NCI-H82 treated with DMSO at 0.1 percent for 48 hours (cell line): ENCODE data around the gene PNPLA8.
"Not testable (repeated sequence)": the region's sequence is repeated elsewhere in the genome, so short reads cannot be mapped to it uniquely, and the experiment has no call there.

Source experiments
- DNase-seq: peaks from one replicate; lab custom pipeline; 2025; ENCODE audit not compliant: unreplicated experiment; lab: John Stamatoyannopoulos, UW

PNPLA8 gene

GRCh38 chr7:108525985-108526767, at the start of gene PNPLA8:
TSS of gene PNPLA8 (minus strand) at chr7:108526135. CDS start at chr7:108515491, 10,644 bp downstream.
- peak; percentile 97 for DNase-seq

- DNase-seq, result no peak
Measured at GRCh38 chr7:108575156-108575555, 49.2 kb upstream of the PNPLA8 start.

GRCh38 chr7:108572480-108572879, 46.5 kb upstream of the PNPLA8 start:
- DNase-seq, result no peak

GRCh38 chr7:108570146-108570755, 44.3 kb upstream of the PNPLA8 start:
- peak; percentile 24 for DNase-seq

- DNase-seq, result peak; percentile 98
Measured at GRCh38 chr7:108569381-108570145, 43.6 kb upstream of the PNPLA8 start, which contains the start of the genes DNAJB9 and THAP5. TSS of gene DNAJB9 (plus strand) at chr7:108569874. CDS start at chr7:108571727, 1,853 bp downstream. TSS of gene THAP5 (minus strand) at chr7:108569706. CDS start at chr7:108569569, 137 bp downstream.

- DNase-seq, result no peak
Measured at GRCh38 chr7:108568801-108569380, 43.0 kb upstream of the PNPLA8 start.

- no peak for DNase-seq
Measured at GRCh38 chr7:108565987-108566386, 40.1 kb upstream of the PNPLA8 start.

GRCh38 chr7:108561047-108561619, 35.2 kb upstream of the PNPLA8 start:
- DNase-seq, result no peak

GRCh38 chr7:108559253-108559652, 33.3 kb upstream of the PNPLA8 start:
- no peak for DNase-seq

GRCh38 chr7:108557617-108558016, 31.7 kb upstream of the PNPLA8 start:
- no peak for DNase-seq

- DNase-seq, result no peak
Measured at GRCh38 chr7:108557191-108557590, 31.3 kb upstream of the PNPLA8 start.

GRCh38 chr7:108556665-108557064, 30.7 kb upstream of the PNPLA8 start:
- not testable (repeated sequence) for DNase-seq

- not testable (repeated sequence) for DNase-seq
Measured at GRCh38 chr7:108548141-108548896, 22.4 kb upstream of the PNPLA8 start.

- DNase-seq, result no peak
Measured at GRCh38 chr7:108541478-108541877, 15.5 kb upstream of the PNPLA8 start.

GRCh38 chr7:108538685-108539084, 12.8 kb upstream of the PNPLA8 start:
- not testable (repeated sequence) for DNase-seq

GRCh38 chr7:108538236-108538635, 12.3 kb upstream of the PNPLA8 start:
- DNase-seq, result not testable (repeated sequence)

GRCh38 chr7:108537229-108537628, 11.3 kb upstream of the PNPLA8 start:
- no peak for DNase-seq

- no peak for DNase-seq
Measured at GRCh38 chr7:108535744-108536143, 9.8 kb upstream of the PNPLA8 start.

- no peak for DNase-seq
Measured at GRCh38 chr7:108535257-108535656, 9.3 kb upstream of the PNPLA8 start.

- no peak for DNase-seq
Measured at GRCh38 chr7:108533712-108534111, 7.8 kb upstream of the PNPLA8 start.
